H1 (cell line): ENCODE data around the gene WASHC3. TPM values are rescaled to one million over a fixed set of nuclear protein-coding genes. Genes with fewer than 3 reads are reported as not detected.

Source experiments
- CTCF ChIA-PET: fragments of 300-600 bp; sonication (Branson Sonifier 250); formaldehyde crosslinking; loops from one replicate; lab custom pipeline; 2021; ENCODE audit not compliant: partially characterized antibody; lab: Charles Lee
- POLR2A ChIA-PET: fragments of 300-600 bp; sonication (Branson Sonifier 250); formaldehyde crosslinking; loops from one replicate; lab custom pipeline; 2021; ENCODE audit warnings: inconsistent platforms; ENCODE audit not compliant: partially characterized antibody; lab: Charles Lee
- DNase-seq, 2 experiments: peaks; one replicate each; pipeline versions ENCODE4 v3.0.0 to v3.0.0-alpha.2; 2010 to 2022; ENCODE audit warnings: low spot score in 2 of 2, low read depth in 1 of 2, mixed read lengths in 1 of 2
- FAIRE-seq: peaks from 2 replicates; lab custom pipeline; 2011; peaks lifted over from hg19 to GRCh38; lab: Jason Lieb, UNC
- H2AFZ ChIP-seq: 2 replicates; pipeline ENCODE4 v1.8.1; 2012; ENCODE audit warnings: low read length, inconsistent platforms
- H2AK5ac ChIP-seq: 2 replicates; pipeline ENCODE4 v1.6.1; 2013; ENCODE audit warnings: low read depth, low read length
- H2BK120ac ChIP-seq: replicated peaks from 2 replicates; pipeline ENCODE3; 2013; ENCODE audit warnings: low read depth, low read length, inconsistent platforms
- H2BK12ac ChIP-seq: 2 replicates; pipeline ENCODE4 v1.6.1; 2013; ENCODE audit warnings: low read depth, low read length
- H2BK15ac ChIP-seq: 2 replicates; pipeline ENCODE4 v1.6.1; 2013; ENCODE audit warnings: low read length
- H2BK20ac ChIP-seq: 2 replicates; pipeline ENCODE4 v1.6.1; 2013; ENCODE audit warnings: low read length
- H2BK5ac ChIP-seq: 2 replicates; pipeline ENCODE4 v1.6.1; 2013; ENCODE audit warnings: low read depth, low read length
- H3K14ac ChIP-seq: 2 replicates; pipeline ENCODE4 v1.6.1; 2013; ENCODE audit warnings: inconsistent platforms; ENCODE audit not compliant: insufficient read length
- H3K18ac ChIP-seq: 2 replicates; pipeline ENCODE4 v1.6.1; 2013; ENCODE audit warnings: low read length; ENCODE audit errors: extremely low read depth
- H3K23ac ChIP-seq: 2 replicates; pipeline ENCODE4 v1.6.1; 2013; ENCODE audit warnings: inconsistent platforms; ENCODE audit not compliant: insufficient read length
- H3K23me2 ChIP-seq: 2 replicates; pipeline ENCODE4 v1.6.1; 2013; ENCODE audit warnings: low read depth, low read length
- H3K27ac ChIP-seq: 2 replicates; pipeline ENCODE4 v1.6.1; 2011; ENCODE audit warnings: low read depth, low read length, inconsistent platforms
- H3K27me3 ChIP-seq, 4 experiments: replicated peaks in 1 of 4; 1 replicate in 1 of 4; 2 replicates in 3 of 4; pipeline versions ENCODE4 v1.6.1 to v1.8.1; 2011 to 2013; ENCODE audit warnings: low read length in 3 of 4, mild to moderate bottlenecking in 3 of 4, inconsistent platforms in 2 of 4, mixed read lengths in 2 of 4, moderate library complexity in 1 of 4; ENCODE audit not compliant: control insufficient read depth in 3 of 4, insufficient read depth in 3 of 4; ENCODE audit errors: extremely low read depth in 1 of 4
- H3K36me3 ChIP-seq, 4 experiments: 2 replicates each; pipeline versions ENCODE4 v1.6.1 to v1.8.1; 2011 to 2013; ENCODE audit warnings: mild to moderate bottlenecking in 4 of 4, low read length in 3 of 4, moderate library complexity in 2 of 4, control low read depth in 1 of 4, inconsistent platforms in 1 of 4; ENCODE audit not compliant: insufficient read depth in 4 of 4, control insufficient read depth in 2 of 4
- H3K4ac ChIP-seq: replicated peaks from 2 replicates; pipeline ENCODE3; 2013; ENCODE audit warnings: low read length, low read depth, mixed read lengths, inconsistent platforms; ENCODE audit not compliant: insufficient read length
- H3K4me1 ChIP-seq, 4 experiments: replicated peaks in 1 of 4; 1 replicate in 1 of 4; 2 replicates in 3 of 4; pipeline versions ENCODE4 v1.6.1 to v1.8.1; 2011 to 2013; ENCODE audit warnings: low read length in 3 of 4, inconsistent platforms in 2 of 4, mixed read lengths in 1 of 4; ENCODE audit not compliant: insufficient read depth in 4 of 4, control insufficient read depth in 3 of 4
- H3K4me2 ChIP-seq, 2 experiments: 2 replicates each; pipeline versions ENCODE4 v1.6.1 to v1.8.1; 2011 to 2013; ENCODE audit warnings: low read depth in 2 of 2, low read length in 2 of 2, control low read depth in 1 of 2, inconsistent platforms in 1 of 2, mild to moderate bottlenecking in 1 of 2; ENCODE audit not compliant: insufficient read depth in 1 of 2
- H3K4me3 ChIP-seq, 4 experiments: fragments of 200-600, 300-600 bp in 1 of 4; sonication (generic), shearing (Covaris generic), sonication (Bioruptor Twin) in 1 of 4; 2 replicates each; pipeline versions ENCODE4 v1.5.1 to v1.8.1; 2011 to 2016; ENCODE audit warnings: low read length in 4 of 4, low read depth in 3 of 4, control low read depth in 2 of 4, inconsistent platforms in 2 of 4, mild to moderate bottlenecking in 2 of 4, mixed read lengths in 1 of 4, moderate library complexity in 1 of 4; ENCODE audit not compliant: insufficient read depth in 2 of 4; ENCODE audit errors: extremely low read depth in 1 of 4
- H3K56ac ChIP-seq: replicated peaks from 2 replicates; pipeline ENCODE3; 2013; ENCODE audit warnings: low read depth, mild to moderate bottlenecking, mixed read lengths, low read length, inconsistent platforms; ENCODE audit not compliant: insufficient read length
- H3K79me1 ChIP-seq: 2 replicates; pipeline ENCODE4 v1.6.1; 2013; ENCODE audit warnings: low read depth, low read length, control low read depth
- H3K79me2 ChIP-seq, 2 experiments: 2 replicates each; pipeline versions ENCODE4 v1.6.1 to v1.8.1; 2012 to 2013; ENCODE audit warnings: low read length in 2 of 2, mild to moderate bottlenecking in 2 of 2, inconsistent platforms in 1 of 2; ENCODE audit not compliant: insufficient read depth in 2 of 2, control insufficient read depth in 1 of 2
- H3K9ac ChIP-seq, 4 experiments: replicated peaks in 1 of 4; 1 replicate in 1 of 4; 2 replicates in 3 of 4; pipeline versions ENCODE4 v1.6.1 to v1.8.1; 2011 to 2013; ENCODE audit warnings: low read depth in 3 of 4, low read length in 3 of 4, control low read depth in 2 of 4, mild to moderate bottlenecking in 2 of 4, moderate library complexity in 2 of 4, inconsistent platforms in 1 of 4; ENCODE audit errors: extremely low read depth in 1 of 4
- H3K9me3 ChIP-seq, 2 experiments: 2 replicates each; pipeline versions ENCODE4 v1.6.1 to v1.8.1; 2012 to 2013; ENCODE audit warnings: mild to moderate bottlenecking in 2 of 2, moderate library complexity in 2 of 2, control low read depth in 1 of 2, inconsistent platforms in 1 of 2, low read depth in 1 of 2, low read length in 1 of 2, mixed read lengths in 1 of 2; ENCODE audit not compliant: insufficient read depth in 2 of 2
- H4K20me1 ChIP-seq, 2 experiments: replicated peaks in 1 of 2; 2 replicates each; pipeline versions ENCODE3 to v1.8.1; 2011 to 2013; ENCODE audit warnings: inconsistent platforms in 2 of 2, low read length in 2 of 2, mild to moderate bottlenecking in 1 of 2; ENCODE audit not compliant: insufficient read depth in 2 of 2, control insufficient read depth in 1 of 2
- H4K5ac ChIP-seq: 2 replicates; pipeline ENCODE4 v1.6.1; 2013; ENCODE audit warnings: low read length, low read depth, mixed read lengths, inconsistent platforms; ENCODE audit not compliant: insufficient read length
- H4K8ac ChIP-seq: 2 replicates; pipeline ENCODE4 v1.8.0; 2013; ENCODE audit warnings: mild to moderate bottlenecking, moderate library complexity, low read length, inconsistent platforms; ENCODE audit not compliant: insufficient read depth; ENCODE audit errors: extremely low read depth
- H4K91ac ChIP-seq: replicated peaks from 2 replicates; pipeline ENCODE3; 2013; ENCODE audit warnings: low read length, mixed read lengths, inconsistent platforms; ENCODE audit not compliant: insufficient read length
- BACH1 ChIP-seq: IDR thresholded peaks from 2 replicates; pipeline ENCODE4 v1.6.1; 2012; ENCODE audit warnings: low read length, improper control_type of control experiment
- BCL11A ChIP-seq, 2 experiments: IDR thresholded peaks; one replicate each; pipeline ENCODE4 v1.6.1; 2011; ENCODE audit warnings: low read depth in 2 of 2, low read length in 2 of 2, mild to moderate bottlenecking in 2 of 2
- EGR1 ChIP-seq: IDR thresholded peaks from 2 replicates; pipeline ENCODE4 v1.6.1; 2011; ENCODE audit warnings: low read depth, low read length, borderline replicate concordance
- EZH2 ChIP-seq: fragments of 200-600 bp; sonication (generic); IDR thresholded peaks from 2 replicates; pipeline ENCODE4 v1.7.1; 2012; ENCODE audit warnings: low read depth, mild to moderate bottlenecking, moderate library complexity, low read length, inconsistent platforms; ENCODE audit not compliant: severe bottlenecking
- JUN ChIP-seq: IDR thresholded peaks from 2 replicates; pipeline ENCODE4 v1.6.1; 2011; ENCODE audit warnings: low read depth, mild to moderate bottlenecking, improper control_type of control experiment, low read length
- NRF1 ChIP-seq: IDR thresholded peaks from 2 replicates; pipeline ENCODE4 v1.6.1; 2011; ENCODE audit warnings: mild to moderate bottlenecking, low read depth, low read length, improper control_type of control experiment
- POLR2AphosphoS5 ChIP-seq: IDR thresholded peaks from 2 replicates; pipeline ENCODE4 v1.6.1; 2011; ENCODE audit warnings: low read depth, low read length
- POU5F1 ChIP-seq: IDR thresholded peaks from 2 replicates; pipeline ENCODE4 v1.6.1; 2011; ENCODE audit warnings: low read depth, mild to moderate bottlenecking, low read length, moderate library complexity
- SIRT6 ChIP-seq: IDR thresholded peaks from one replicate; pipeline ENCODE4 v1.7.1; 2012; ENCODE audit warnings: low read length, inconsistent platforms
- TBP ChIP-seq: IDR thresholded peaks from 2 replicates; pipeline ENCODE4 v1.6.1; 2011; ENCODE audit warnings: low read depth, low read length, improper control_type of control experiment
- WGBS, 2 experiments: shearing (Covaris generic) in 1 of 2; methylation state at CpG; one replicate each; pipeline versions ENCODE4 v1.1.6 to v1.1.7; 2013 to 2015; ENCODE audit warnings: low lambda C conversion rate in 2 of 2, mixed read lengths in 2 of 2, inconsistent platforms in 1 of 2, low coverage in 1 of 2, missing lambda C conversion rate in 1 of 2; ENCODE audit not compliant: insufficient replicate concordance in 2 of 2, insufficient coverage in 1 of 2, insufficient read length in 1 of 2; ENCODE audit errors: extremely low coverage in 1 of 2, missing lambda C conversion rate in 1 of 2; 5-methylcytosine and 5-hydroxymethylcytosine counted together
- polyA plus RNA-seq, 7 experiments: library from polyadenylated mRNA; depleted of rRNA in 3 of 7; stranded (reverse) in 5 of 7; unstranded in 2 of 7; fragments of >200 nt in 5 of 7; fragments of 200-250 nt in 2 of 7; gene quantifications; 1 replicate in 5 of 7; 2 replicates in 1 of 7; 4 replicates in 1 of 7; pipeline versions ENCODE4 v1.2.1 to v1.2.3, GENCODE V29; 2011 to 2013; ENCODE audit warnings: missing spikeins in 2 of 7, mixed read lengths in 2 of 7
- total RNA-seq: library from RNA; stranded (reverse); fragmentation: NEBNext Ultra II Directional; extraction: Animal tissue kit (Norgen Biotek cat#: 25700); gene quantifications from 2 replicates; pipeline ENCODE4 v1.2.1, GENCODE V29; 2021
- TF ChIP-seq, protein P1 (sequence below): IDR thresholded peaks from 2 replicates; pipeline ENCODE4 v1.6.1; 2012; ENCODE audit warnings: inconsistent platforms

The WASHC3 gene
- total and polyA plus RNA-seq, 2 of the 8 experiments (the other 6 are each of a cell fraction or from before 2014, with no cell fraction given) = 7.4 to 8.3 TPM

DNA sequence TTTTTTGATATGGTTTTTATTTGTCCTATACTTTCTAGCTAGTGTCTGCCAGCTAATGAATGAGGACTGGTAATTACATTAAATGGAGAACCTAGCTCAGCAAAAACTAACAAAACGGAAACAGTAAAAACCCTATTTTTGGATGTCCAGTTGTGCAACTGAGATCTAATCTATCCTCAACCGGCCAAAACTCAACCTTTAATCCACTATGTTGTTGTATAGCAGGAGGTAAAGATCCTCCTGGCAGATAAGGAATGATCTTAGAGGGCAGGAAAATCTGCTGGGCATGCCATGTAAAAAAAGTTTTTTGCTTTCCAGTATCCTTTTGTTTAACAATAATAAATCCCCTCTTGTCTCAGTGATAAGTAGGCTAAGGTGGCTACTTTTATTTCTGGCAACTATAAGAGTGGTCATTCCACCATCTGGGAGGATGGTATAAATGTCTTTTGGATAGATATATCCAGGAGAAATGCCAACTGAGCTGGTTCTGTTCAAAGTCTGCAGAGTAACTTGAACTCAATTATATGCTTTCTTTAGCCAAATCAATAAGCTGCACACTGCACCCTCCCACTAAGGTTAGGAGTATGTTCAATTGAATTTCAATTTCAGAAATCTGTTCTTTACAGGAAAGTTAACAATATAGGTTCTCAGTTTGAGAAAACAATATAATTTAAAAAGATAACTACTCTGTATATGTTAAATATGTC is 40.1 kb downstream of the WASHC3 start:
- H4K20me1 ChIP-seq = peaks cover 0 to 2% of the 10 kb centered on the region in 2 experiments
- H3K27me3 ChIP-seq = no peaks in the 10 kb centered on the region
- no peak overlapping the region for H3K27ac ChIP-seq
- no peaks in the 10 kb centered on the region for H3K79me2 ChIP-seq
- H3K4me1 ChIP-seq = no peaks in the 10 kb centered on the region
- H3K4me2 ChIP-seq = no peak overlapping the region
- no peak overlapping the region for H2BK5ac ChIP-seq
- no peak overlapping the region for H4K8ac ChIP-seq
- H3K56ac ChIP-seq = no peak overlapping the region
- H3K9me3 ChIP-seq = no peaks in the 10 kb centered on the region
- no peak overlapping the region for H4K5ac ChIP-seq
- no peak overlapping the region for H3K9ac ChIP-seq
- no peak overlapping the region for H2BK15ac ChIP-seq
- H3K23me2 ChIP-seq = no peaks in the 10 kb centered on the region
- H3K14ac ChIP-seq = no peak overlapping the region
- no peak overlapping the region for H2BK12ac ChIP-seq
- no peak overlapping the region for H3K4ac ChIP-seq
- H3K36me3 ChIP-seq = no peaks in the 10 kb centered on the region
- FAIRE-seq (no peak), DNase-seq (no peak)
- no peak overlapping the region for H2BK20ac ChIP-seq
- ChIA-PET CTCF (interaction anchor here (0.6 to 1.1 kb wide), 3 partner anchors 9 to 182 kb away, joined by 3 to 4 read pairs (median 3); no protein-coding TSS in a partner anchor), POLR2A (no interaction called here)
- H3K23ac ChIP-seq = no peak overlapping the region
- H2AK5ac ChIP-seq = no peak overlapping the region
- H3K18ac ChIP-seq = no peak overlapping the region
- H3K79me1 ChIP-seq = no peaks in the 10 kb centered on the region
- TF ChIP-seq NRF1 = no peak
- no peak for TF ChIP-seq BCL11A (IDR thresholded peaks at IDR 0.05; ENCODE audit: low read depth in 2 of 2, low read length in 2 of 2)
- TF ChIP-seq BACH1 = no peak
- no peak for TF ChIP-seq POLR2AphosphoS5
- TF ChIP-seq, protein P1, sequence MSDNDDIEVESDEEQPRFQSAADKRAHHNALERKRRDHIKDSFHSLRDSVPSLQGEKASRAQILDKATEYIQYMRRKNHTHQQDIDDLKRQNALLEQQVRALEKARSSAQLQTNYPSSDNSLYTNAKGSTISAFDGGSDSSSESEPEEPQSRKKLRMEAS = no peak
- no peak for TF ChIP-seq POU5F1
- TF ChIP-seq EGR1 = no peak
- no peak for TF ChIP-seq TBP
- no peak for TF ChIP-seq EZH2
- no peak for TF ChIP-seq JUN
- TF ChIP-seq SIRT6 = no peak
- no peak overlapping the region for H2BK120ac ChIP-seq
- no peak overlapping the region for H3K4me3 ChIP-seq
- no peak overlapping the region for H4K91ac ChIP-seq
- 88% methylated on average over 2 of the region's 2 CpGs; no CpG with 5 or more reads in 1 of the 2 experiments for WGBS, 2 experiments
- no peak overlapping the region for H2AFZ ChIP-seq
